Measurements from ENCODE around the gene STX4.

STX4 gene

DNA sequence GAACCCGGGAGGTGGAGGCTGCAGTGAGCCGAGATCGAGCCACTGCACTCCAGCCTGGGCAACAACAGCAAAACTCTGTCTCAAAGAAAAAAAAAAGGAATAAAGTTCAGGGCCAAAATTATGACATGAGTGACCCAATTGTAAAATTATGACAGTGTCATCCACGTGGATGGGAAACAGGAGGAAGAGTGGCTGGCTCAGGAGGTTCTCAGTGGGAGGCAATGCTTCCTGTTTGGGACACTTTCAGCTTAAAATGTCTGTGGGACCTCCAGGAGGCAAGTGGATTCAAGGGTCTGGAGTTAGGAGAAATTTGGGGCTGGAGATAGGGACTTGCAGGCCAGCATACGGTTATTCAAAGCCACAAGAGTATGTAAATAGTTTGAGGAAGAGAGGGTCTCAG, 8.0 kb upstream of the STX4 start:
- Histone ChIP-seq H3K4me3 (ENCODE audit: low read depth, low read length) (no peak overlapping the region), H3K9me3 (no peaks in the 10 kb centered on the region), H3K27me3 (no peaks in the 10 kb centered on the region), H3K4me1 (no peaks in the 10 kb centered on the region), H3K36me3 (no peaks in the 10 kb centered on the region)
- DNase-seq = no peak
- TF ChIP-seq, protein P1, sequence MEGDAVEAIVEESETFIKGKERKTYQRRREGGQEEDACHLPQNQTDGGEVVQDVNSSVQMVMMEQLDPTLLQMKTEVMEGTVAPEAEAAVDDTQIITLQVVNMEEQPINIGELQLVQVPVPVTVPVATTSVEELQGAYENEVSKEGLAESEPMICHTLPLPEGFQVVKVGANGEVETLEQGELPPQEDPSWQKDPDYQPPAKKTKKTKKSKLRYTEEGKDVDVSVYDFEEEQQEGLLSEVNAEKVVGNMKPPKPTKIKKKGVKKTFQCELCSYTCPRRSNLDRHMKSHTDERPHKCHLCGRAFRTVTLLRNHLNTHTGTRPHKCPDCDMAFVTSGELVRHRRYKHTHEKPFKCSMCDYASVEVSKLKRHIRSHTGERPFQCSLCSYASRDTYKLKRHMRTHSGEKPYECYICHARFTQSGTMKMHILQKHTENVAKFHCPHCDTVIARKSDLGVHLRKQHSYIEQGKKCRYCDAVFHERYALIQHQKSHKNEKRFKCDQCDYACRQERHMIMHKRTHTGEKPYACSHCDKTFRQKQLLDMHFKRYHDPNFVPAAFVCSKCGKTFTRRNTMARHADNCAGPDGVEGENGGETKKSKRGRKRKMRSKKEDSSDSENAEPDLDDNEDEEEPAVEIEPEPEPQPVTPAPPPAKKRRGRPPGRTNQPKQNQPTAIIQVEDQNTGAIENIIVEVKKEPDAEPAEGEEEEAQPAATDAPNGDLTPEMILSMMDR (IDR thresholded peaks at IDR 0.05; ENCODE audit: low read depth, low read length) = no peak

DNA sequence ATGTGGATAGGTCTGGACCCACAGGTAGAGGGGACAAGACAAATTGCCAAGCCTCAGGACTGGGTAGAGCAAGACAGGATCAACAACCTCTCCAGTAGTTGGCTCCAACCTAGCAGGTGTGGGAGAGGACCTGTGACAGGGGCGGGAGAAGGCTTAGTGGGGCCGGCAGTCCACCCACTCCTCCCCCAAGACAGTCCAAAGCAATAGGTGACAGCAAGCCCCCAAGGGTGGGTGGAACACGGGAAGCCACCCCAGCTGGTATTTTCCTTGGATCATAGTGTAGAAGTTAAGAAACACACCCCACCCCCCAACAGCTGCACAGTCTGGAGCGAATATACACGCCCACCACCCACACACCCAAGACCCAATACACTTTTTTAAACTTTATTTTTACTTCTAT, 4.1 kb upstream of the STX4 start:
- H3K4me3 ChIP-seq (ENCODE audit: low read depth, low read length) = no peak overlapping the region
- TF ChIP-seq, protein P1 (IDR thresholded peaks at IDR 0.05; ENCODE audit: low read depth, low read length) = no peak
- no peaks in the 10 kb centered on the region for H3K9me3 ChIP-seq
- no peaks in the 10 kb centered on the region for H3K36me3 ChIP-seq
- no peak for DNase-seq
- H3K27me3 ChIP-seq = no peaks in the 10 kb centered on the region
- no peaks in the 10 kb centered on the region for H3K4me1 ChIP-seq

DNA sequence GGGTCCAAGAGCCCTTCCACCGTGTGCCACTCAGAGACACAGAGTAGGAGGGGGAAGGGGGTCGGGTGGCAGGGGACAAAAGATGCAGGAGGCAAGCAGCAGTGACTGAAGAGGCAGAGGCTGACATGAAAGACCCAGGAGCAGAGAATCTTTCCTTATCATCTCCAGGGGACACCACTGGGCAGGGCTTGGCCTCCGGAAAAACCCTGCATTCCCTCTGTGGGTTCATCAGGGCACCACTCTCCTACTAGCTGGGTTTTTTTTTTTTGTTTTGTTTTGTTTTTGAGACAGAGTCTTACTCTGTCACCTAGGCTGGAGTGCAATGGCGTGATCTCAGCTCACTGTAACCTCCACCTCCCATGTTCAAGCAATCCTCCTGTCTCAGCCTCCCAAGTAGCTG, 2.1 kb upstream of the STX4 start:
- Histone ChIP-seq H3K27me3 (no peaks in the 10 kb centered on the region), H3K4me1 (no peaks in the 10 kb centered on the region), H3K9me3 (no peaks in the 10 kb centered on the region), H3K4me3 (ENCODE audit: low read depth, low read length) (no peak overlapping the region), H3K36me3 (no peaks in the 10 kb centered on the region)
- no peak for DNase-seq
- TF ChIP-seq, protein P1 (IDR thresholded peaks at IDR 0.05; ENCODE audit: low read depth, low read length) = no peak

DNA sequence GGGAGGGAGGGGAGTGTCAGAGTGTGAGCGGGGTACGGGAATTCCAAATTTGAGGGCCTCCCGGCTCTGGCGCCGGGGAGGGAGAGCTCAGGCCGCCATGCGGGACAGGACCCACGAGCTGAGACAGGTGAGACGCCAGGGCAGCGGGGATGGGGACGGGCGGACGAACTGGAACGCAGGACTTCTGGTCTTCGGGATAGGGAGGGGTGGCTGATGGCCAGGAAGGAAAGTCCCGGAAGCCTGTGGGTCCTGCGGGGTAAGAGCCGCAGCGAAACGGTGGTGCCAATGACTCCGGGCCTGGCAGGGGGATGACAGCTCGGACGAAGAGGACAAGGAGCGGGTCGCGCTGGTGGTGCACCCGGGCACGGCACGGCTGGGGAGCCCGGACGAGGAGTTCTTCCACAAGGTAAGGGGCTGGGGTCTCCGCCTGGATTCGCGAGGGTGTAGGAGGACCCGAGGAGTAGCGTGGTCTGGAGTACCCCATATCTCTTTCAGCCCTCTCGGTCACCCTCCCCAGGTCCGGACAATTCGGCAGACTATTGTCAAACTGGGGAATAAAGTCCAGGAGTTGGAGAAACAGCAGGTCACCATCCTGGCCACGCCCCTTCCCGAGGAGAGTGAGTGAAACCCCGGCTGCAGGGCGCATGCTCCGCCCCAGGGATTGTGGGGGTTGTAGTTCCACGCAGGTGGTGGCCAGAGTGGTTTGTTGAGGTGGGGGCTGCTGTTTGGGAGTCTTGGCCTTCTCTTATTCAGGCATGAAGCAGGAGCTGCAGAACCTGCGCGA, 543 bp downstream of the STX4 start:
- no peaks in the 10 kb centered on the region for H3K9me3 ChIP-seq
- peak overlapping the region; percentile 97 for H3K4me3 ChIP-seq (ENCODE audit: low read depth, low read length)
- H3K27me3 ChIP-seq = no peaks in the 10 kb centered on the region
- H3K36me3 ChIP-seq = no peaks in the 10 kb centered on the region
- TF ChIP-seq, protein P1 (IDR thresholded peaks at IDR 0.05; ENCODE audit: low read depth, low read length) = no peak
- H3K4me1 ChIP-seq = no peaks in the 10 kb centered on the region
- peak; percentile 90 for DNase-seq

DNA sequence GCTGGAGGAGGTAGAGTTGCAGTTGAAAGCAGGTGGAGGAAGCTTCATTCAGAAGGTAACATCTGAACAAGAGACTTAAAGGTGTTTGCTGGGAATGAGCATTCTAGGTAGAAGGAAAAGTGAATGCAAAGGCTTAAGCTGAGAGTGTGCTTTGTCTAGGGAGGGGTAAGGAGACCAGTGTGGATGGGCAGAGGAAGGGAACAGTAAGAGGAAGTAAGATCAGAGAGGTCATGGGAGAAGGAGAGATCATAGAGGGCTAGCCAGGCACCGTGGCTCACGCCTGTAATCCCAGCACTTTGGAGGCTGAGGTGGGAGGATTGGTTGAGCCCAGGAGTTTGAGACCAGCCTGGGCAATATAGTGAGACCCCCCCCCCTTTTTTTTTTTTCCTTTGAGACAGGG, 3.3 kb downstream of the STX4 start:
- DNase-seq = no peak

DNA sequence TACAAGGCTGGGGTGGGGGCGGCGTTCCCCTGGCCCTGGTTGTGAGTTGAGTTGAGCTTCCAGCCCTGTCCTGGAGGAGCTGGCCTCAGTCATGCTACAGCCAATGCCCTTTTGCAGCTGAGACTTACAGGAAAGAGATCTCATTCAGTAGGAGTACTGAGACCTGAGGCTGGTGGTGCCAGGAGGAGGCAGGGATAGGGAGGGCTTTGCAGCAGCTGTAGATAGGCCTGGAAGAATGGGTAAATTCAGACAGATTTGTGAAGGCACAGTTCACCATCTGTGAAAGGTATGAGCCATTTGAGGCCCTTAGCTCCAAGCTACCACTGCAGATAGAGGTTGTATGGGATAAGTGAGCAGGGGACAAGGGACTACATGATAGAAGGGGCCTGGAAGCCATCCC, 5.6 kb downstream of the STX4 start:
- no peaks in the 10 kb centered on the region for H3K36me3 ChIP-seq
- H3K27me3 ChIP-seq = no peaks in the 10 kb centered on the region
- H3K9me3 ChIP-seq = no peaks in the 10 kb centered on the region
- no peaks in the 10 kb centered on the region for H3K4me1 ChIP-seq
- no peak overlapping the region for H3K4me3 ChIP-seq (ENCODE audit: low read depth, low read length)
- DNase-seq = no peak
- TF ChIP-seq, protein P1 (IDR thresholded peaks at IDR 0.05; ENCODE audit: low read depth, low read length) = no peak

More for the DNA sequence above, 3.3 kb downstream of the STX4 start:
- TF ChIP-seq, protein P1 (IDR thresholded peaks at IDR 0.05; ENCODE audit: low read depth, low read length) = no peak
- Histone ChIP-seq H3K36me3 (no peaks in the 10 kb centered on the region), H3K4me3 (ENCODE audit: low read depth, low read length) (no peak overlapping the region), H3K4me1 (no peaks in the 10 kb centered on the region), H3K9me3 (no peaks in the 10 kb centered on the region), H3K27me3 (no peaks in the 10 kb centered on the region)
